ENCODE measurements around the gene IQGAP2.

Gene IQGAP2

DNA sequence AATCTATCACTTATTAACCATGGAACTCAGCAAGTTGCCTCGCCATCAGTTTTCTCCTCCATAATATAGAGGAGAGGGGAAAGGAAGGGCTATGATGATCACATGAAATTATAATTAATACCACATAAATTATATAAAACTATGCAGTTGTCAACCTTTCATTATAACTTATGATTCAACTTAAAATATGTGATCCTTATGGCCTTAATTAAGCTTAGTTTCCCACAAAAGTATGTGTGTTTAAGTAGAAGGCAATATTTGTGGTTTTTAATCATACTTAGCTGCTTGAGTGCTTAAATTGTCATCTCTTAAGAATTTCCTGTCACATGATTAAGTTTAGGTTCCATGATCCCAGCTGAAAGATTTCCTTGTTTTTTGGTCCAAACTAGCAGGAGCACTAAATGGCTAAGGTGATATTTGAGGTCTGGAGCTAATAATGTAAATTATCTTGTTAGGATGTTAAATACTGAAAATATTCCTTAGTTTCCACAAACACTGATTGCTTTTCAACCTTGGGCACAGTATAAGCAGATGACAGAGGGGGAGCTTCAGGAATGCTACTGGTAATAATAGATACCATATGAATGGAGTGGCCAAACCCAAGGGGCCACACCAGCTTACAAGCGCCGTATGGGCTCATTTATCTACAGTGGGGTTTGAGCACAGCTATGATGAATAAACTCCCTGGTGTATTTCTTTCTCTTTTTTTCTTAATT is 286.4 kb downstream of the IQGAP2 start:
- no peak for TF ChIP-seq CTCF (IDR thresholded peaks at IDR 0.05; ENCODE audit: extremely low read depth, insufficient read depth, missing control alignments)
- in situ Hi-C loops (cut with MboI; ENCODE audit: low pct_unique_long_range_greater_than_20kb, low sequenced_read_pairs, unreplicated experiment): no loop called here
- DNase-seq (ENCODE audit: low spot score): no peak

DNA sequence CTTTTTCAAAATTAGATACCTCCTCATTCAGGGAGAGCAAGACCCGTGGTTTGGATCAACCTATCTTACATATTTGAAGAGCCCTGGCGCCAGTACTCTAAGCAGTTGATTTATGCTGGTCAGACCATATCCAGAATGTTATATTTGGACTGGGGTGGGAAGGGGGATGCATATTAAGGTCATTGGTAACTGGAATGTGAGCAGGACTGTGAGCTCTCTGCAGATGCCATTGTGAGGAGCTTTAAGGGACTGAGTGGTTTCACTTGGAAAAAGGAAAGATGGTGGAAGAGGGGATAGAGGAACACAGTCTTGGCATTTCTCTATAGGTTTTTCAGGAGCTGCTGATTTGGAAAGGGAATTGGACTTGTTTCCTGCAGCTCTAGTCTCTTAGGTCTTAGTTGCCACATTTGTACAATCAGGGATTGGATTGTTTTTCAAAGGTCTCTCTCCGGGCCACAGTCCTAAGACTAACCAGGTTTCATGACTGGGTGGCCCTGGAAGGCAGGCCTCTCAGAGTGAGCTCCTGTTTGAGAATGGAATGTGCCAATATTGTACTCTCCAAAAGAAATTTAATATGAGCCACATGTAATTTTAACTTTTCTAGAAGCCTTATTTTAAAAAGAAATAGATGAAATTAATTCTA is 287.1 kb downstream of the IQGAP2 start:
- DNase-seq (ENCODE audit: low spot score): no peak
- TF ChIP-seq CTCF (IDR thresholded peaks at IDR 0.05; ENCODE audit: extremely low read depth, insufficient read depth, missing control alignments): no peak
- in situ Hi-C loops (cut with MboI; ENCODE audit: low pct_unique_long_range_greater_than_20kb, low sequenced_read_pairs, unreplicated experiment): no loop called here

- in situ Hi-C loops (cut with MboI; ENCODE audit: low pct_unique_long_range_greater_than_20kb, low sequenced_read_pairs, unreplicated experiment): no loop called here
- no peak for TF ChIP-seq CTCF (IDR thresholded peaks at IDR 0.05; ENCODE audit: extremely low read depth, insufficient read depth, missing control alignments)
- DNase-seq (ENCODE audit: low spot score): no peak
Measured at GRCh38 chr5:76690704-76691466, 287.8 kb downstream of the IQGAP2 start.

DNA sequence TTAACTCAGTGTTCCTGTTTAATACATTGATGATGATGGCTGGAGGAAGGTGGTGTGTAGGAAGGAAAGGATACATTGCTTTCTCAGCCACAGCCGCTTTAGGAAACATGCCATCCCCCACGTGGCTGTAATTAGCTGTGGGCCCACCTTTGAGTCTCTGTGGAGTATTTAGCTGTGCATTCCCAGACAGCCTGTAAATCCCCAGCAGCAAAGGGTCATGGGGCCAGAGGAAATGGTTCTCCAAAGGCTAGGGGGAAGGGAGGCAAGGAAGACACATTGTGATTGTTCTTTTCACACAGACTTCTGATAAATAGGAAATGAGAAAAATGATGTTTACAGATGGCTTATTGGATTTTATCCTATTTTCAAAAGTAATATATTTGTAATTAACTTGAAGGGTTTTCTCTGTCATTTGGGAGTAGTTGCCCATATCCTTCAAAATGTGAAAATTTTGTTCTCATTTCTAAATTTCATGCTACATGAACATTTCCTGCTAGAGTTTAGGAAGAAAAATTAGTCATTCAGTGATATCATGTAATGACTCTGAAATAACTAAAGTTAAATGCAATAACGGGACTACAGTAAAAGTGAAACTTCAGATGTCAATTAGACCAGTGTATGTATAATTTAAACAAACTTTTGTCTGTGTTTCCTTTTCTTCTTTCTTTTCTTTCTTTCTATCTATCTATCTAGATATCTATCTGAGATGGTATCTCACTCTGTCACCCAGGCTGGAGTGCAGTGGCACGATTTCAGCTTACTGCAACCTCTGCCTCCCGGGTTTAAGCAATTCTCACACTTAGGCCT is 288.6 kb downstream of the IQGAP2 start:
- no peak for TF ChIP-seq CTCF (IDR thresholded peaks at IDR 0.05; ENCODE audit: extremely low read depth, insufficient read depth, missing control alignments)
- no peak for DNase-seq (ENCODE audit: low spot score)
- in situ Hi-C loops (cut with MboI; ENCODE audit: low pct_unique_long_range_greater_than_20kb, low sequenced_read_pairs, unreplicated experiment): no loop called here

GRCh38 chr5:76692274-76692540 is 289.1 kb downstream of the IQGAP2 start:
- in situ Hi-C loops (cut with MboI; ENCODE audit: low pct_unique_long_range_greater_than_20kb, low sequenced_read_pairs, unreplicated experiment): no loop called here
- no peak for TF ChIP-seq CTCF (IDR thresholded peaks at IDR 0.05; ENCODE audit: extremely low read depth, insufficient read depth, missing control alignments)
- DNase-seq (ENCODE audit: low spot score): no peak

DNA sequence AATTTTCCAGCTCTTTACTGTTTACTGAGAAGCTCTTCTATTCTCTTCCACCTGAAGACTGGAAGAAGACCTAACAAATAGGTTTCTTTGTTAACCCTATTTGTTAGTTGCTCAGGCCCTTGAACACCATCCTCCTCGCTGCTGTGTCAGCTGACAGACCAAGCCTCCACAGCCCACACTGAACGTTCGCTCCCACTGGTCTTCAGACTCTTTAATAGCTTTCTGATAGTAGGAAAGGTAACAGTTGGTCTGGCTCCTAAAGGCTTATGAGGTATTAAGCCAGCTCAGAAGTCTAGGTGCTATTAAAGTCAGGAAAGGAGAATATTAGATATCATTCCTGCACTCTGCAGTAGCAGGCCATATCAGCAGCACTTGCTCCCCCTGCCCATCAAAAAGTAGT is 289.6 kb downstream of the IQGAP2 start:
- TF ChIP-seq CTCF (IDR thresholded peaks at IDR 0.05; ENCODE audit: extremely low read depth, insufficient read depth, missing control alignments): no peak
- in situ Hi-C loops (cut with MboI; ENCODE audit: low pct_unique_long_range_greater_than_20kb, low sequenced_read_pairs, unreplicated experiment): no loop called here
- no peak for DNase-seq (ENCODE audit: low spot score)
